Measurements from ENCODE around the gene B4GALT2.

Gene B4GALT2

DNA sequence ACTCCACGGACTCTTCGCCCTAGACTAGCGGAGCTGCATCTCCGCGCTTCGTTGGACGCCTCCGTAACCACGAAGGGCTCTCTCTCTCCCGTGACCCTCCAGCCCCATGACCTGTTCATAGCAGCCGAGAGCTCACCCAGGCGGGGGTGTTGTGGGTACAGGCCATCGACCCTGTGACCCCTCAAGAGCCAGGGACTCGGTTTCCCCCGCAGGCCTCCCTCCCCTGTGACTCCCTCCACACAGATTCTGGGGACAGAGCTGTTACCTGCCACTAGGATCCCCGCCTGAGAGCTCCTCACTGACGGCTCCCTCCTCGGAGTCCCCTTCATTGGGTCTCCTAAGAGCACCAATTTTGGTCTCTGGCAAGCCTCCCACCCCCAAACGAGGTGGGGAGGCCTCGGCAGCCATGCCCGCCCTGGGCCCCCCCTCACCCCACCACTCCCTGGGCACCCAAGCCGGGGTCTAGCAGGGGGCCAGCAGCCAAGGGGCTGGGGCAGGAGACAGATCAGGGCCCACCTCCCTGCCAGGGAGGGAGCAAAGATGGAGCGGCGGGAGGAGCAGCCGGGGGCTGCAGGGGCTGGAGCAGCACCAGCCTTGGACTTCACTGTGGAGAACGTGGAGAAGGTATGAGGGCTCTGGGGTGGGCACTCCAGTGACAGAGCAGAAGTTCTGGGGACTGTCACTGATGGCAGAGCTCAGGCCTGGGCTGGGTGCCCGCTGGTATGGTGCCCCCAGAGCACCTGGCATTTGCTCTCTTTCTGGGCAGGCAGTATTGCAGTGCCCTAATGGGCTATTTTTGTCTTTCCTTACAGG is 31.7 kb upstream of the B4GALT2 start:
- TF ChIP-seq, protein P1, sequence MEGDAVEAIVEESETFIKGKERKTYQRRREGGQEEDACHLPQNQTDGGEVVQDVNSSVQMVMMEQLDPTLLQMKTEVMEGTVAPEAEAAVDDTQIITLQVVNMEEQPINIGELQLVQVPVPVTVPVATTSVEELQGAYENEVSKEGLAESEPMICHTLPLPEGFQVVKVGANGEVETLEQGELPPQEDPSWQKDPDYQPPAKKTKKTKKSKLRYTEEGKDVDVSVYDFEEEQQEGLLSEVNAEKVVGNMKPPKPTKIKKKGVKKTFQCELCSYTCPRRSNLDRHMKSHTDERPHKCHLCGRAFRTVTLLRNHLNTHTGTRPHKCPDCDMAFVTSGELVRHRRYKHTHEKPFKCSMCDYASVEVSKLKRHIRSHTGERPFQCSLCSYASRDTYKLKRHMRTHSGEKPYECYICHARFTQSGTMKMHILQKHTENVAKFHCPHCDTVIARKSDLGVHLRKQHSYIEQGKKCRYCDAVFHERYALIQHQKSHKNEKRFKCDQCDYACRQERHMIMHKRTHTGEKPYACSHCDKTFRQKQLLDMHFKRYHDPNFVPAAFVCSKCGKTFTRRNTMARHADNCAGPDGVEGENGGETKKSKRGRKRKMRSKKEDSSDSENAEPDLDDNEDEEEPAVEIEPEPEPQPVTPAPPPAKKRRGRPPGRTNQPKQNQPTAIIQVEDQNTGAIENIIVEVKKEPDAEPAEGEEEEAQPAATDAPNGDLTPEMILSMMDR (IDR thresholded peaks at IDR 0.05; ENCODE audit: low read length, missing control alignments) = no peak
- peak overlapping the region; percentile 92 for H3K4me3 ChIP-seq (replicated peaks; ENCODE audit: low read depth, low read length)

DNA sequence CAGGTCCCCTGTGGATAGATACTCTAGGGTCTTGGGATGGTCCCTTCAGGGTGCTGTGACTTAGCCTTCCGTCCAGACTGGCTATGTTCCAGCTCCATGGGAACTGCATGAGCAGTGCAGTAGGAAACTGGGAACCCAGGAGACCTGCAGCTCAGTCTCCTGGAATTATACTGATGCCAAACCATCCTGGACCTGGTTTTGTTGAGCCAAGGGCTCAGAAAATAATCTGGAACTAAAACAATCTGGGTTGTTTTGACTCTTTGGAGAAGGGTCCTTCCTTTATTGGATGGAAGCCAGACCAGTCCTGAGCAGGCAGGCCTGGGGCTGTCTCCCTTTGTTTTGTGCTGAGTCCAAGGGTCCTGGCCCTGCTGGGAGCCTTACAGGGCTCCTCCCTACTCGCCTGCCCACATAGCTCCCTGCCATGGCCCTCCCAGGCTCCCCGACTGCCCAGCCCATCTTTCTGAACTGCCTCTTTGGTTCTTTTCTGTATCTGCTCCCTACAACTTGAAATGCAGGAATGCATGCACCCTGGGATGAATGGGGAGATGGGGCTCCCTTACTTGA is 31.1 kb upstream of the B4GALT2 start:
- DNase-seq (ENCODE audit: low read depth) = no peak
- H3K4me3 ChIP-seq (replicated peaks; ENCODE audit: low read depth, low read length) = peak overlapping the region; percentile 92
- TF ChIP-seq, protein P1 (IDR thresholded peaks at IDR 0.05; ENCODE audit: low read length, missing control alignments) = no peak

More for the DNA sequence above, 31.7 kb upstream of the B4GALT2 start:
- DNase-seq (ENCODE audit: low read depth) = no peak

DNA sequence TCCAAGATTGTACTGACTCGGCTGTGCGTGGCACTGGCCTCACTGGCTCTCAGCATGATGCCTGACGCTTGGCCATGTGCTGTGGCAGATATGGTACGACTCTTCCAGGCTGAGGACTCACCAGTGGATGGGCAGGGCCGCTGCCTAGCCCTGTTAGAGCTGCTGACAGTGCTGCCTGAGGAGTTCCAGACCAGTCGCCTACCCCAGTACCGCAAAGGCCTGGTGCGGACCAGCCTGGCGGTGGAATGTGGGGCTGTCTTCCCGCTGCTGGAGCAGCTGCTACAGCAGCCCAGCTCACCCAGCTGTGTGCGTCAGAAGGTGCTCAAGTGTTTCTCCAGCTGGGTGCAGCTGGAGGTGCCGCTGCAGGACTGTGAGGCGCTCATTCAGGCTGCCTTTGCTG is 29.3 kb upstream of the B4GALT2 start:
- no peak for DNase-seq (ENCODE audit: low read depth)
- TF ChIP-seq, protein P1 (IDR thresholded peaks at IDR 0.05; ENCODE audit: low read length, missing control alignments) = no peak
- no peak overlapping the region for H3K4me3 ChIP-seq (replicated peaks; ENCODE audit: low read depth, low read length)

DNA sequence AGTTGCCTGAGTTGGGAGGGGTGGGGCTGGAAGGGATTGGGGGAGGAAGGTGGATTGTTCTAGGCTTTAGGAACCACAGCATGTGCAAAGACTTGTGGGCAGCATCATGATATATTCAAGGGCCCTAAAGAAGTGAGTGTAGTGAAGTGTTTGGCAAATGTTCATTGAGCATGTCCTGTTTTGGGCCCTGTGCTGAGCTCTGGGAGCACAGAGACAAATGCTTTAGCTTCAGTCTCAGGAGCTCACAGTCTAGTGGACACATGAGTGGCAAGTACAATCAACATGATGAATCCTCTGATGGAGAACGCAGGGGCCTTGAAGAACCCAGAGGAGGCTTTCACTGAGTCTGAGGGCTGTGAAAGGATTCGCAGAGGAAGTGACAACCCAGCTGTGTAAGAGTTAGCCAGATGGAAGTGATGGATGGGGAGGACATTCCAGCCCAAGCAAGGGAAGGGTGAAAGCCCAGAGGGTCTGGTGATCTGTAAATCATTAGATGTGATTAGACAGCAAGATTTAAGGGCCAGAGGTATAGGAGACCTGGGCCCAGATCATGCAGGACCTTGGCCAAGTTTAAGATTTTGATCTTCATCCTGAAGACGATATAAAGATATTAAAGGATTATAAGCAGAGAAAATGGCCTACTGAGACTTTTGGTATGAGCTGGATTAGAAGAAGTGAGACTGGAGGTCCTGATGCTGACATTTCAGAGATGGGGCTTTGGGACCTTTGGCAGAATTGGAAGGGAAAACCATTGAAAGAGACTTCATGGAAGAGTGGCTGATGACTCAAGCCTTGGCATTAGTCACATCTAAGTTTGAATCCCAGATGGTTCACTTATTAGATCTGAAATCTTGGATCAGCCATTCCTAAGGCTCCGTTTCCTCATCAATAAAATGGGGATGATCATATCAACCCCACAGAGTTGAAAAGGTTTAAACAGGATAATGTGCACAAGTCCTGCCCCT is 27.7 kb upstream of the B4GALT2 start:
- TF ChIP-seq, protein P1 (IDR thresholded peaks at IDR 0.05; ENCODE audit: low read length, missing control alignments) = no peak
- no peak overlapping the region for H3K4me3 ChIP-seq (replicated peaks; ENCODE audit: low read depth, low read length)
- no peak for DNase-seq (ENCODE audit: low read depth)

DNA sequence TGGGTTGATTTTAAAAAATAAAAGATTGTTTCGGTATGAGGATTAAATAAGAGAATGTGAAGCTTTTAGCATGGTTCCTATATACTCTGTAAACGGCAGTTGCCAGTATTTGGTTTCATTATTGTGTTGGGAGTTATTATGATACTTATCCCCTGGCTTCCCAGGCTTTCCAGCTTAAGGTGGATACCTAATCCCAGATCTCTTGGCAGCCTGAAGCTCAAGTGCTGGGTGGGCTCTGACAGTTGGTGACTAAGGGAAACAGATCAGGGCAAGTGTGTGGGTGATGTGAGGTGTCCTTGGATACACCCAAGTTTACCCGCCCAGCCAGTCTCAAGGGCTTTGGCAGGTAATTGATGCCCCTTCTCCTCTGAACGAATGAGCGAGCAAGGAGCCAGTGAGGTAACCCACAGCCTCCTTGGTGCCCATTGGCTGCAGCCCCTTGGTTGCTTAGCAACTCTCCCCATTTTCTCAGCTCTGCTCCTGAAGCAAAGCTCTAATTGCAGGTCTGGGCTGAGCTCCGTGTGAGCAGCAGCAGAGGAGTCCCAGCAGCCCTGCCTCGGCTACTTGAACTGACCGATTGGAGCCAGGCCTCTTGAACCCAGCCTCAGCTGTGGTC is 26.2 kb upstream of the B4GALT2 start:
- no peak for DNase-seq (ENCODE audit: low read depth)
- TF ChIP-seq, protein P1 (IDR thresholded peaks at IDR 0.05; ENCODE audit: low read length, missing control alignments) = no peak
- no peak overlapping the region for H3K4me3 ChIP-seq (replicated peaks; ENCODE audit: low read depth, low read length)

DNA sequence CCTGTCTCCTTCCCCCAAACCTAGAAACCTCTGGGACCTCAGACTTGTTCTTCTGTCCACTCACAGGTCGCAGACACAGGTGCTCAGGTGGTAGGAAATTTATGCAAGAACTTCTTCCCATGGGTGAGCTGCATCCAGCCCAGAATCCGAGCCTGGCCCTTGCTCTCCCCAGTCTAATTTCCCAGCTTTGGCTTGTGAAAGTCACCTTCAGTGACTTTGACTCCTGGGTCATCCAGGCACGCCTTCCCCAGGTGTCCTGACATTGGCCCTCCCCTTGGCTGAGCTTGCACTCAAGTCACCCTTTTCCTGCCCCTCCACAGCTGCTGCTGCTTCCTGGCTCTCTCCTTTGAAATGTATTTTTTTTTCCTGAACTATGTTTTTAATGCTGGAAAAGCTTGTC is 25.6 kb upstream of the B4GALT2 start:
- no peak for DNase-seq (ENCODE audit: low read depth)
- H3K4me3 ChIP-seq (replicated peaks; ENCODE audit: low read depth, low read length) = no peak overlapping the region
- TF ChIP-seq, protein P1 (IDR thresholded peaks at IDR 0.05; ENCODE audit: low read length, missing control alignments) = no peak

Data from fibroblast of pulmonary artery (primary cell).